ENCODE data around the gene CALM1. TPM values are rescaled to one million over a fixed set of nuclear protein-coding genes. Genes with fewer than 3 reads are reported as not detected.

CALM1 gene
- total RNA-seq, 1 experiment from 2014 or later: 410 TPM

DNA sequence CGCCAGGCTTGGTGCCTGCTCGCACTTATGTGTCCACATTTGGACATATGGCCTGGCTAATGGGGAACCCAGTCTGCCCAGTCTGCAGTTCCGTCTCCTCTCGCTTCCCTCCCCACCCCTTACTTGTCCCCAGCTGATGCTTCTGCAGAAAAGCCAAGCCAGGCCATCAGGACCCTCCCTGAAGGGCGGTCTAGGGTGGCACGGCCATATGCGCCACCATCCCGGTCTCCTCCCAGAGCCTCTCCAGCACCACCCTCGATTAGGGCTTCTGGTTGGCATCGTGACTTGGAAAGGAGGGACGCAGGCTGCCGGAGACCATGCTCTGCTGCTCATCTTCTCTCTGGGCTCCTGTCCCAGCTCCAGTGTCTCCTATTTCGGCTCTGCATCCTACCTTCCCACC lies 54.6 kb downstream of the CALM1 start:
- Histone ChIP-seq H3K27me3 (ENCODE audit: control insufficient read depth, insufficient read depth, low read length) (no peaks in the 10 kb centered on the region), H3K36me3 (replicated peaks; ENCODE audit: control insufficient read depth, insufficient read depth, low read length) (no peaks in the 10 kb centered on the region), H3K4me3 (ENCODE audit: insufficient read depth, low read depth, low read length) (no peak overlapping the region)
- DNase-seq: no peak

DNA sequence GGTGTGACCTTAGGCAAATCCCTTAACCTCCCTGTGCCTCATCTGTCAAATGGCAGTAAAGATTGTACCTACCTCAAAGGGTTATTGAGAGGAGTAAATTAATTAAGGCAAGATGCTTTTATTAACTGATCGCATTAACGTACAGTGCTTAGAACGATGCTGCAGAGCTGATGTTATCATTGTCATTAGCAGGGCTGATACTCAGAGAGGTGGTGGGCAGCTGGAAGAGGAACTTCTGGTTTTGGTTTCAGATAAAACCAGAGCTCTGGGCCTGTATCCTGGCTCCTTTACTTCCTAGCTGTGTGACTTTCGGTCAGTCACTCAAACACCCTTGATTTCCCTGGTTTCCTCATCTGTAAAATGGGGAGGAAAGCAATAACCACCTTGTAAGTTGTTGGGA lies 55.1 kb downstream of the CALM1 start:
- H3K27me3 ChIP-seq (ENCODE audit: control insufficient read depth, insufficient read depth, low read length): no peaks in the 10 kb centered on the region
- DNase-seq: no peak

DNA sequence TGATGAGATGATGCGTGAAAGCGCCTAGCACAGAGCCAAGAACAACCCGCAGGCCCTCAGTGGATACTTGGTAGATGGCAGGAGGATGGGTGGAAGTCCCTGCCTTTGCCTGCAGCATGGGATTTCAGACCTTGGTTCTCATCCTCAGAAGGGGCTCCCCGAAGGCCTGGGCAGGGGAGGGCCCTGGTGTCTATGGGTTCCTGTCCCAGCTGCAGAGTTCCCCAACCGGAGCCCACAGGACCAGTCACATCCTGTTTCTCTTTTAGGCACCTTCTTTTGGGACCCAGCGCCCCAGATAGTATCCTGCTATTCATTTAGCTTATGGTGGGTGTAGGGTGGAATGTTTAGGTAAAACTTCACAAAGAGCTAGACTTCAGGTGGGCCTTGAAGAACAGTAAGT lies 55.5 kb downstream of the CALM1 start:
- no peak for DNase-seq
- Histone ChIP-seq H3K4me3 (ENCODE audit: insufficient read depth, low read depth, low read length) (no peak overlapping the region), H3K36me3 (replicated peaks; ENCODE audit: control insufficient read depth, insufficient read depth, low read length) (no peaks in the 10 kb centered on the region), H3K27me3 (ENCODE audit: control insufficient read depth, insufficient read depth, low read length) (no peaks in the 10 kb centered on the region)

More for the DNA sequence above, 55.1 kb downstream of the CALM1 start:
- Histone ChIP-seq H3K36me3 (replicated peaks; ENCODE audit: control insufficient read depth, insufficient read depth, low read length) (no peaks in the 10 kb centered on the region), H3K4me3 (ENCODE audit: insufficient read depth, low read depth, low read length) (no peak overlapping the region)

- Histone ChIP-seq H3K4me3 (ENCODE audit: insufficient read depth, low read depth, low read length) (no peak overlapping the region), H3K27me3 (ENCODE audit: control insufficient read depth, insufficient read depth, low read length) (no peaks in the 10 kb centered on the region), H3K36me3 (replicated peaks; ENCODE audit: control insufficient read depth, insufficient read depth, low read length) (no peaks in the 10 kb centered on the region)
- no peak for DNase-seq
These were observed 56.6 kb downstream of the CALM1 start for GRCh38 chr14:90453401-90453951.

GRCh38 chr14:90454041-90455000 lies 57.5 kb downstream of the CALM1 start:
- peak; percentile 99 for DNase-seq
- Histone ChIP-seq H3K27me3 (ENCODE audit: control insufficient read depth, insufficient read depth, low read length) (no peaks in the 10 kb centered on the region), H3K36me3 (replicated peaks; ENCODE audit: control insufficient read depth, insufficient read depth, low read length) (no peaks in the 10 kb centered on the region), H3K4me3 (ENCODE audit: insufficient read depth, low read depth, low read length) (peak overlapping the region; percentile 38)

GRCh38 chr14:90455100-90455571 lies 58.3 kb downstream of the CALM1 start:
- no peaks in the 10 kb centered on the region for H3K27me3 ChIP-seq (ENCODE audit: control insufficient read depth, insufficient read depth, low read length)
- H3K36me3 ChIP-seq (replicated peaks; ENCODE audit: control insufficient read depth, insufficient read depth, low read length): no peaks in the 10 kb centered on the region
- no peak overlapping the region for H3K4me3 ChIP-seq (ENCODE audit: insufficient read depth, low read depth, low read length)
- no peak for DNase-seq

DNA sequence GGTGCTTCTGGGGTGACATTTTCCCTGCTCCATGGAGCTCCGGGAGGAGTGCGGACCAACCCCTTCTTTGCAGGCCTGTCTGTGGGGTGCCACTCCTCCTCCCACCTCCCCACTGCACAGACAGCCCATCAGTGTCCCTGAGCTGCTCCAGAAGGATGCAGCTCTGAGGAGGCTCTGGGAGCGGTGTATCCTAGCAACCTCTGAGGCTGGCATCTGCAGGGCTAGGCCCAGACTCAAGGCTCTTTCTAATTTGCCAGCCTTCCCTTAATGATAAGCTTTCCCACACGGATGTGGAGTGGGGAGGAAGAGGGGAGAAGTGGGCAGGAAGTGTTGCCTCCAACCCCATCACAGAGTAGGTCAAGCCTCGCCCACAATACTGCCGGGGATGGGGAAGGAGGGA lies 59.7 kb downstream of the CALM1 start:
- no peaks in the 10 kb centered on the region for H3K27me3 ChIP-seq (ENCODE audit: control insufficient read depth, insufficient read depth, low read length)
- DNase-seq: no peak
- H3K36me3 ChIP-seq (replicated peaks; ENCODE audit: control insufficient read depth, insufficient read depth, low read length): no peaks in the 10 kb centered on the region
- no peak overlapping the region for H3K4me3 ChIP-seq (ENCODE audit: insufficient read depth, low read depth, low read length)

DNA sequence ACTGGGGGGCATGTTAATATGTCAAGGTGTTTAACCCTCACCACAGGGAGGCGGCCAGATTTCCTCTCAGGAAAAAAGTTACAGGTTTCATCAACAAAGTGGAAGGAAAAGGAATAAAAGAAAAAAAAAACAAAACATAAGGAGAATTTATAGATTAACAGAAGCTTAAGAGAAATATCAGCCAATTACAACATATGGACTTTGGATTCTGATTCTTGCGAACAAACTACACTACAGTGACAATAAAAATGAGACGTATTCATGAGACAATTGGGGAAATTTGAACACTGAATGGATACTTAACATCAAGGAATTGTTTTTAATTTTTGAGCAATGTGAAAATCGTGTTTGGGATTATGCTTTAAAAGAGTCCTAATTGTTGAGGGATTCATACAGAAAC lies 60.4 kb downstream of the CALM1 start:
- DNase-seq: no peak

More for the DNA sequence above, 60.4 kb downstream of the CALM1 start:
- Histone ChIP-seq H3K36me3 (replicated peaks; ENCODE audit: control insufficient read depth, insufficient read depth, low read length) (no peaks in the 10 kb centered on the region), H3K27me3 (ENCODE audit: control insufficient read depth, insufficient read depth, low read length) (no peaks in the 10 kb centered on the region), H3K4me3 (ENCODE audit: insufficient read depth, low read depth, low read length) (no peak overlapping the region)

Other genes with a start within 250 kb of the CALM1 start
- 129 and 146 TPM in 2 replicates for gene PSMC1, start 140.5 kb upstream of the CALM1 start, total RNA-seq (2014; rRNA removed; shearing (Covaris generic))
- gene NRDE2, start 65.1 kb upstream of the CALM1 start, total RNA-seq (2014; rRNA removed; shearing (Covaris generic)): 3.6 and 8.2 TPM in 2 replicates

Measured in H7 (cell line).